Lower leg skin (tissue), 4 donors: ENCODE measurements around the gene DHRSX. TPM values are rescaled to one million over a fixed set of nuclear protein-coding genes. Genes with fewer than 3 reads are reported as not detected.

ENCODE experiments used
- DNase-seq, 2 donors: peaks; one replicate each; pipeline ENCODE4 v3.0.0-alpha.2; 2019; ENCODE audit warnings: low spot score in 2 of 2
- H3K4me3 ChIP-seq: fragments of 200-600 bp; sonication (generic); 2 replicates; pipeline ENCODE4 v1.5.1; 2017; ENCODE audit warnings: mild to moderate bottlenecking, low read depth; ENCODE audit not compliant: poor library complexity, severe bottlenecking
- CTCF ChIP-seq, 3 donors: fragments of 450-650 bp; IDR thresholded peaks; one replicate each; pipeline ENCODE4 v1.5.1; 2016; ENCODE audit warnings: antibody characterized with exemption in 3 of 3, mild to moderate bottlenecking in 3 of 3, moderate library complexity in 2 of 3
- POLR2A ChIP-seq, 2 donors: fragments of 450-650 bp; IDR thresholded peaks; one replicate each; pipeline ENCODE4 v1.6.1; 2016 to 2017; ENCODE audit warnings: antibody characterized with exemption in 2 of 2, mild to moderate bottlenecking in 1 of 2, moderate library complexity in 1 of 2
- WGBS, 2 donors: methylation state at CpG; one replicate each; pipeline ENCODE4 v1.1.5; 2018; 5-methylcytosine and 5-hydroxymethylcytosine counted together
- intact Hi-C: fragments of 100-400 bp; cut with DNase I; formaldehyde crosslinking; loops from one replicate; pipeline ENCODE4 v1.15.0; 2023; ENCODE audit warnings: low total_unique reads
- total RNA-seq, 4 donors: library from RNA; depleted of rRNA; stranded (reverse); fragments of >200 nt; gene quantifications; one replicate each; pipeline ENCODE4 v1.1.0, GENCODE V29; 2016

Gene DHRSX
- total RNA-seq, 4 donors from 2014 or later: 10.9 to 21.7 (median 16.2) TPM

GRCh38 chrX:2434270-2435163 is 66.3 kb downstream of the DHRSX start:
- intact Hi-C loops: no loop called here
- WGBS, 2 donors: 86 to 89% methylated on average over 12 of the region's 12 CpGs
- TF ChIP-seq CTCF (IDR thresholded peaks at IDR 0.05) (no peak), POLR2A (IDR thresholded peaks at IDR 0.05) (no peak)
- no peak overlapping the region for H3K4me3 ChIP-seq
- DNase-seq: no peak

GRCh38 chrX:2432298-2432863 is 68.4 kb downstream of the DHRSX start:
- WGBS, 2 donors: 75 to 82% methylated on average over 11 of the region's 11 CpGs
- intact Hi-C loops: no loop called here
- TF ChIP-seq CTCF (IDR thresholded peaks at IDR 0.05) (no peak), POLR2A (IDR thresholded peaks at IDR 0.05) (no peak)
- no peak overlapping the region for H3K4me3 ChIP-seq
- no peak for DNase-seq

GRCh38 chrX:2430265-2430825 is 70.4 kb downstream of the DHRSX start:
- no peak for DNase-seq
- intact Hi-C loops: no loop called here
- 85 to 86% methylated on average over 13 of the region's 13 CpGs for WGBS, 2 donors

GRCh38 chrX:2427737-2428136 is 73.0 kb downstream of the DHRSX start:
- no peak for DNase-seq
- no peak overlapping the region for H3K4me3 ChIP-seq
- intact Hi-C loops: no loop called here
- 97% methylated on average over 5 of the region's 5 CpGs for WGBS, 2 donors
- no peak for TF ChIP-seq POLR2A (IDR thresholded peaks at IDR 0.05)
- no peak for TF ChIP-seq CTCF (IDR thresholded peaks at IDR 0.05)

More at GRCh38 chrX:2430265-2430825, 70.4 kb downstream of the DHRSX start:
- H3K4me3 ChIP-seq: no peak overlapping the region
- TF ChIP-seq CTCF (IDR thresholded peaks at IDR 0.05): no peak
- no peak for TF ChIP-seq POLR2A (IDR thresholded peaks at IDR 0.05)

- TF ChIP-seq POLR2A (IDR thresholded peaks at IDR 0.05): no peak
- TF ChIP-seq CTCF (IDR thresholded peaks at IDR 0.05): no peak
Measured at GRCh38 chrX:2427147-2427546, 73.6 kb downstream of the DHRSX start.

More at GRCh38 chrX:2427147-2427546, 73.6 kb downstream of the DHRSX start:
- WGBS, 2 donors: 68 to 79% methylated on average over 7 of the region's 7 CpGs
- H3K4me3 ChIP-seq: no peak overlapping the region
- DNase-seq: no peak
- intact Hi-C loops: no loop called here
